IPS DF 6.9 (cell line): ENCODE results near the gene TUBA3E.
A peak's percentile ranks its signal among the peaks of the same experiment; 100 is the strongest.
"Not testable (repeated sequence)": the region's sequence is repeated elsewhere in the genome, so short reads cannot be mapped to it uniquely, and the experiment has no call there.

Experiments
- DNase-seq: peaks from one replicate; pipeline ENCODE4 v3.0.0-alpha.2; 2013; ENCODE audit warnings: low read depth, low spot score
- H3K27ac ChIP-seq: one replicate; pipeline ENCODE4 v1.5.1; 2013; ENCODE audit warnings: low read length, control low read depth
- H3K27me3 ChIP-seq: 2 replicates; pipeline ENCODE4 v1.6.1; 2013; ENCODE audit warnings: mild to moderate bottlenecking, low read length; ENCODE audit not compliant: control insufficient read depth, insufficient read depth
- H3K36me3 ChIP-seq: 2 replicates; pipeline ENCODE4 v1.6.1; 2013; ENCODE audit warnings: low read length; ENCODE audit not compliant: control insufficient read depth, insufficient read depth
- H3K4me1 ChIP-seq: 2 replicates; pipeline ENCODE4 v1.6.1; 2013; ENCODE audit warnings: low read length; ENCODE audit not compliant: control insufficient read depth, insufficient read depth
- H3K4me3 ChIP-seq: 2 replicates; pipeline ENCODE4 v1.5.1; 2013; ENCODE audit warnings: mild to moderate bottlenecking, low read length
- H3K9me3 ChIP-seq: 2 replicates; pipeline ENCODE4 v1.6.1; 2013; ENCODE audit warnings: low read length, inconsistent platforms; ENCODE audit not compliant: control insufficient read depth, insufficient read depth
- WGBS: extraction: QIAGEN DNeasy Blood & Tissue Kit; methylation state at CpG from one replicate; pipeline ENCODE4 v1.1.7; 2013; ENCODE audit warnings: mixed read lengths, missing lambda C conversion rate; ENCODE audit not compliant: insufficient read length, insufficient coverage; 5-methylcytosine and 5-hydroxymethylcytosine counted together

TUBA3E gene

GRCh38 chr2:130143266-130144039 is 54.8 kb downstream of the TUBA3E start:
- WGBS = no CpG with 5 or more reads among the region's 28 CpGs

DNA sequence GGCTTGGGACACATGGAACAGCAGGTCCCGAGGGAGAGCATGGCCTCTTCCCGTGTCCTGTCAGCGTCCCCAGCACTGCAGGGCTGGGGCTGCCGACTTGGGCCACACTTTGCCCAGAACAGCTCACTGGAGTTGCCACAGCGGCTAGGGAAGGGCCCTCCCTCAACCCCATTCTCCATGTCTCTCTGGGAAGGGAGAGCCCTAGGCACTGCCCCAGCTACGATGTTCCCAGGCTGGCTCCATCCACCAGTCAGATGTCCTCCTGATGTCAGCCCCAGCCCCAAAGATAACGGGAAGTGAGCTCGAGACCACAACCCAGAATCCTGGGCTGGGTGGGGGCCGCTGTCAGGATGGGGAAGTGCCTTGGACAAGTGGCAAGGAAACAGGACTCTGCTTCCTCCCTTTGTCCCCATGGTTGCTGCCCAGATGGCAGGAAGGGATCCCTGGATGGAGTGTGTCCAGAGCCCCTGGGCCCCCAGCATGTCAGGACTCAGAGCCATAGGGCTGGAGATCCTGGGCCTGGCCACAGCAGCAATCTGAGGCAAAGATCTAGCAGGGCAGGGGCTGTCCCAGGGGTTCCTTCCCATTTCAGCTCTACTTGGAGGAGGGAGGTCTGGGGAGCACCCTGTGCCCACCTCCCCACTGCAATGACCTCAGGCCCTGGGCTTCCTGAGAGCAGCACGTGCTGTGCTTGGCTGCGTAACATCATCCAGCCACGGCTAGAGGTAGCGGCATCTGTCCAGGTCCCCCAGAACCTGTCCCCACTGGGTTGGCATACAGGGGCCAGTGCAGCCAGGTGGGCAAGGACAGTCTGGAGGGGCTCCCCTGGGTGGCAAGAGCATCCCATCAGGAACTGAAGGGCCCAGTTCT is 55.6 kb downstream of the TUBA3E start:
- not testable (repeated sequence) for H3K4me1 ChIP-seq, H3K4me3 ChIP-seq, H3K27me3 ChIP-seq, H3K36me3 ChIP-seq, DNase-seq, H3K9me3 ChIP-seq, H3K27ac ChIP-seq
- no CpG with 5 or more reads among the region's 13 CpGs for WGBS

More at GRCh38 chr2:130143266-130144039, 54.8 kb downstream of the TUBA3E start:
- H3K4me1 ChIP-seq, DNase-seq, H3K9me3 ChIP-seq, H3K36me3 ChIP-seq, H3K27me3 ChIP-seq, H3K27ac ChIP-seq: not testable (repeated sequence)
- H3K4me3 ChIP-seq = peak overlapping the region; percentile 50; the same call in 1 of the 2 replicates
